ENCODE measurements around the gene MEGF9. TPM values are rescaled to one million over a fixed set of nuclear protein-coding genes. Genes with fewer than 3 reads are reported as not detected.

MEGF9 gene
- total and polyA plus RNA-seq, 2 of the 13 experiments (the other 11 are each of a cell fraction or from before 2014, with no cell fraction given): 3.1 to 3.3 TPM

DNA sequence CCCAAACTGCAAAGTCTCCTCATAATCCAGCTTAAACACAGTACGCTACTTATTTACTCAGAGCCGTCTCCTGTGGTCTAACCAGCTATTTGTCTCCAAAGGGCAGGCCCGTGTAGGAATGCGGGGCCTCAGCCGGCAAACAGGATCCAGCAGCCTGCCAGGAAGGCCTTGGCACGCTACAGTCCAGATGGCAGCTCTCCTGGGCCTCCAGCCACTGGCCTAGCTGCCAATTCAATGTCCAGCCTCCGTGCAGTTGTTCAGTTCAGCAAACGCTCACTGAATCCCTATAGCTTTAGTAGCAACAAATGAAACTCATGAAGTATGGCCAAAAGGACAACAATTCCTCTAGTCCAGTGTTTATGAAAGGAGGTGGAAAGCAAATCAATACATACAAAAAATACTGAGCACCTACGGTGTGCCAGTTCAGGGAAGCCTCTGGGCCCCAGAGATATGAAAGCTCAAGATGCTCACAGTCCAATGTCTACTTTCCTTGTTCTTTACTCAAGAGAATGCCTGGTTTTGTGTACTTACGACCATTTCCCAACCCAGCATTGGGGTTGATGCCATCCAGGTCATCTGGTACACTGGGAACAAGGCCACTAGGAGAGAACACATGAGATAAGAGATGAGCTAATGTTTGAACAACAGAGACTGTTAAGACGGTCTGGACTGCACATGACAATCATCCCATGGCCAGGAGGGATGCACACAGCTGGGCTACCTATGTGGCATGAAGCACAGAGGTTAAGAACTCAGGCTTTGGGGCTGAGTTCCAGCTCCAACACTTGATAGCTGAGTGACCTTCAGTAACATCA, 142.6 kb downstream of the MEGF9 start (continued):
- TF ChIP-seq, protein P1, sequence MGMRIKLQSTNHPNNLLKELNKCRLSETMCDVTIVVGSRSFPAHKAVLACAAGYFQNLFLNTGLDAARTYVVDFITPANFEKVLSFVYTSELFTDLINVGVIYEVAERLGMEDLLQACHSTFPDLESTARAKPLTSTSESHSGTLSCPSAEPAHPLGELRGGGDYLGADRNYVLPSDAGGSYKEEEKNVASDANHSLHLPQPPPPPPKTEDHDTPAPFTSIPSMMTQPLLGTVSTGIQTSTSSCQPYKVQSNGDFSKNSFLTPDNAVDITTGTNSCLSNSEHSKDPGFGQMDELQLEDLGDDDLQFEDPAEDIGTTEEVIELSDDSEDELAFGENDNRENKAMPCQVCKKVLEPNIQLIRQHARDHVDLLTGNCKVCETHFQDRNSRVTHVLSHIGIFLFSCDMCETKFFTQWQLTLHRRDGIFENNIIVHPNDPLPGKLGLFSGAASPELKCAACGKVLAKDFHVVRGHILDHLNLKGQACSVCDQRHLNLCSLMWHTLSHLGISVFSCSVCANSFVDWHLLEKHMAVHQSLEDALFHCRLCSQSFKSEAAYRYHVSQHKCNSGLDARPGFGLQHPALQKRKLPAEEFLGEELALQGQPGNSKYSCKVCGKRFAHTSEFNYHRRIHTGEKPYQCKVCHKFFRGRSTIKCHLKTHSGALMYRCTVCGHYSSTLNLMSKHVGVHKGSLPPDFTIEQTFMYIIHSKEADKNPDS (CRISPR knock-in tag; IDR thresholded peaks at IDR 0.05): no peak; the same call in 1 of the 2 replicates
- TF ChIP-seq FOXK2 (IDR thresholded peaks at IDR 0.05): peak; percentile 63; the same call in 1 of the 2 replicates
- TF ChIP-seq TAF15 (IDR thresholded peaks at IDR 0.05; ENCODE audit: low read depth, low read length, poor library complexity, severe bottlenecking): no peak
- TF ChIP-seq XBP1 (CRISPR knock-in tag; IDR thresholded peaks at IDR 0.05): no peak
- TF ChIP-seq ZNF7 (CRISPR knock-in tag; IDR thresholded peaks at IDR 0.05): no peak
- TF ChIP-seq GPN1 (CRISPR knock-in tag; IDR thresholded peaks at IDR 0.05; ENCODE audit: borderline replicate concordance): no peak
- TF ChIP-seq FOXC1 (CRISPR knock-in tag; IDR thresholded peaks at IDR 0.05; ENCODE audit: borderline replicate concordance): peak; percentile 81; the same call in 1 of the 2 replicates
- TF ChIP-seq, protein P2, sequence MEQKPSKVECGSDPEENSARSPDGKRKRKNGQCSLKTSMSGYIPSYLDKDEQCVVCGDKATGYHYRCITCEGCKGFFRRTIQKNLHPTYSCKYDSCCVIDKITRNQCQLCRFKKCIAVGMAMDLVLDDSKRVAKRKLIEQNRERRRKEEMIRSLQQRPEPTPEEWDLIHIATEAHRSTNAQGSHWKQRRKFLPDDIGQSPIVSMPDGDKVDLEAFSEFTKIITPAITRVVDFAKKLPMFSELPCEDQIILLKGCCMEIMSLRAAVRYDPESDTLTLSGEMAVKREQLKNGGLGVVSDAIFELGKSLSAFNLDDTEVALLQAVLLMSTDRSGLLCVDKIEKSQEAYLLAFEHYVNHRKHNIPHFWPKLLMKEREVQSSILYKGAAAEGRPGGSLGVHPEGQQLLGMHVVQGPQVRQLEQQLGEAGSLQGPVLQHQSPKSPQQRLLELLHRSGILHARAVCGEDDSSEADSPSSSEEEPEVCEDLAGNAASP (CRISPR knock-in tag; IDR thresholded peaks at IDR 0.05; ENCODE audit: borderline replicate concordance): peak; percentile 87
- TF ChIP-seq, protein P3, sequence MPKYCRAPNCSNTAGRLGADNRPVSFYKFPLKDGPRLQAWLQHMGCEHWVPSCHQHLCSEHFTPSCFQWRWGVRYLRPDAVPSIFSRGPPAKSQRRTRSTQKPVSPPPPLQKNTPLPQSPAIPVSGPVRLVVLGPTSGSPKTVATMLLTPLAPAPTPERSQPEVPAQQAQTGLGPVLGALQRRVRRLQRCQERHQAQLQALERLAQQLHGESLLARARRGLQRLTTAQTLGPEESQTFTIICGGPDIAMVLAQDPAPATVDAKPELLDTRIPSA (CRISPR knock-in tag; IDR thresholded peaks at IDR 0.05; ENCODE audit: borderline replicate concordance): no peak
- no peak for TF ChIP-seq SUZ12 (IDR thresholded peaks at IDR 0.05; ENCODE audit: low read depth, low read length)
- TF ChIP-seq MYNN (CRISPR knock-in tag; IDR thresholded peaks at IDR 0.05; ENCODE audit: low read depth): no peak; the same call in 1 of the 2 replicates
- TF ChIP-seq ATM (IDR thresholded peaks at IDR 0.05; ENCODE audit: borderline replicate concordance): no peak
- TF ChIP-seq KLF6 (CRISPR knock-in tag; IDR thresholded peaks at IDR 0.05): peak; percentile 76; the same call in 1 of the 2 replicates
- no peak for TF ChIP-seq ZNF577 (CRISPR knock-in tag; IDR thresholded peaks at IDR 0.05; ENCODE audit: borderline replicate concordance, low read depth)
- peak; percentile 37; the same call in 1 of the 2 replicates for TF ChIP-seq ZIK1 (CRISPR knock-in tag; IDR thresholded peaks at IDR 0.05; ENCODE audit: borderline replicate concordance, low read depth)
- TF ChIP-seq, protein P4, sequence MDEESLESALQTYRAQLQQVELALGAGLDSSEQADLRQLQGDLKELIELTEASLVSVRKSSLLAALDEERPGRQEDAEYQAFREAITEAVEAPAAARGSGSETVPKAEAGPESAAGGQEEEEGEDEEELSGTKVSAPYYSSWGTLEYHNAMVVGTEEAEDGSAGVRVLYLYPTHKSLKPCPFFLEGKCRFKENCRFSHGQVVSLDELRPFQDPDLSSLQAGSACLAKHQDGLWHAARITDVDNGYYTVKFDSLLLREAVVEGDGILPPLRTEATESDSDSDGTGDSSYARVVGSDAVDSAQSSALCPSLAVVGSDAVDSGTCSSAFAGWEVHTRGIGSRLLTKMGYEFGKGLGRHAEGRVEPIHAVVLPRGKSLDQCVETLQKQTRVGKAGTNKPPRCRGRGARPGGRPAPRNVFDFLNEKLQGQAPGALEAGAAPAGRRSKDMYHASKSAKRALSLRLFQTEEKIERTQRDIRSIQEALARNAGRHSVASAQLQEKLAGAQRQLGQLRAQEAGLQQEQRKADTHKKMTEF (CRISPR knock-in tag; IDR thresholded peaks at IDR 0.05): peak; percentile 95
- no peak for TF ChIP-seq NKX3-1 (CRISPR knock-in tag; IDR thresholded peaks at IDR 0.05)
- TF ChIP-seq PRPF4 (IDR thresholded peaks at IDR 0.05; ENCODE audit: low read depth, low read length, poor library complexity, severe bottlenecking): no peak
- TF ChIP-seq RAD21 (CRISPR knock-in tag; IDR thresholded peaks at IDR 0.05): peak; percentile 53; the same call in 1 of the 2 replicates
- TF ChIP-seq NR2F2 (IDR thresholded peaks at IDR 0.05; ENCODE audit: borderline replicate concordance, low read depth): peak; percentile 93
- peak; percentile 98 for TF ChIP-seq RCOR2 (CRISPR knock-in tag; IDR thresholded peaks at IDR 0.05)
- no peak for TF ChIP-seq FLYWCH1 (CRISPR knock-in tag; IDR thresholded peaks at IDR 0.05)
- TF ChIP-seq, protein P5, sequence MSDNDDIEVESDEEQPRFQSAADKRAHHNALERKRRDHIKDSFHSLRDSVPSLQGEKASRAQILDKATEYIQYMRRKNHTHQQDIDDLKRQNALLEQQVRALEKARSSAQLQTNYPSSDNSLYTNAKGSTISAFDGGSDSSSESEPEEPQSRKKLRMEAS (IDR thresholded peaks at IDR 0.05): peak; percentile 79
